Erythroblast (primary cell): ENCODE results near the gene CISD1.

Experiments
- GATA1 ChIP-seq: IDR thresholded peaks from 2 replicates; pipeline ENCODE4 v1.6.1; 2011; ENCODE audit warnings: low read depth, mild to moderate bottlenecking, control low read depth, low read length, moderate library complexity
- POLR2A ChIP-seq: IDR thresholded peaks from 2 replicates; pipeline ENCODE4 v1.6.1; 2011; ENCODE audit warnings: mild to moderate bottlenecking, low read length

GRCh38 chr10:58220769-58221451 is 48.1 kb upstream of the CISD1 start:
- TF ChIP-seq GATA1 (no peak), POLR2A (no peak)
